ENCODE results near the gene CREB3L2. TPM values are rescaled to one million over a fixed set of nuclear protein-coding genes. Genes with fewer than 3 reads are reported as not detected.

The CREB3L2 gene
- total RNA-seq, 1 experiment from 2014 or later: 39.9 TPM

DNA sequence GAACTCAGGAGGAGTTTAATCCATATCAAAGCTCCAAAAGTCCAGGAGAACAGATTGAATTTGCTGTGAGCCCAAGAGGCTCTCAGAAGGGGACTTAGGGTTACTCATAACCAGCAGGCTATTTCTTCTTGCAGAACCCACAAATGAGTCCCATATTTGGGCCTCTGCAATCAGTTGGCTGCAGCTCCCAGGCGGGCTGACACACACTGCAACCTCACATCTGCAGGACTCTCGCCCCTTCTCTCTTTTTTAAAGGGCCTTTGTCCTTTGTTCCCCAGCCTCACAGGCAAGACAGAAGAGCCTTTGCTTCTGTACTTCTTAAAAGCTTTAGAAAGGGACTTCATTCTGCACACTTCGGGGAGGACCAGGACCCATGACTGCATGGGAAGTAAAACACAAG lies 26.7 kb downstream of the CREB3L2 start:
- Mint-ChIP-seq H3K4me3 (ENCODE audit: low read depth, unreplicated experiment) (no peak overlapping the region), H3K27me3 (ENCODE audit: unreplicated experiment) (no peaks in the 10 kb centered on the region), H3K36me3 (ENCODE audit: insufficient read depth, unreplicated experiment) (peaks cover 15% of the 10 kb centered on the region), H3K4me1 (ENCODE audit: low read depth, unreplicated experiment) (peaks cover 51% of the 10 kb centered on the region), H3K9me3 (ENCODE audit: low read depth, unreplicated experiment) (no peaks in the 10 kb centered on the region), H3K27ac (ENCODE audit: unreplicated experiment) (no peak overlapping the region)
- no peak for DNase-seq
- intact Hi-C loops (cut with micrococcal nuclease; ENCODE audit: unreplicated experiment): no loop called here
- TF ChIP-seq, protein P1, sequence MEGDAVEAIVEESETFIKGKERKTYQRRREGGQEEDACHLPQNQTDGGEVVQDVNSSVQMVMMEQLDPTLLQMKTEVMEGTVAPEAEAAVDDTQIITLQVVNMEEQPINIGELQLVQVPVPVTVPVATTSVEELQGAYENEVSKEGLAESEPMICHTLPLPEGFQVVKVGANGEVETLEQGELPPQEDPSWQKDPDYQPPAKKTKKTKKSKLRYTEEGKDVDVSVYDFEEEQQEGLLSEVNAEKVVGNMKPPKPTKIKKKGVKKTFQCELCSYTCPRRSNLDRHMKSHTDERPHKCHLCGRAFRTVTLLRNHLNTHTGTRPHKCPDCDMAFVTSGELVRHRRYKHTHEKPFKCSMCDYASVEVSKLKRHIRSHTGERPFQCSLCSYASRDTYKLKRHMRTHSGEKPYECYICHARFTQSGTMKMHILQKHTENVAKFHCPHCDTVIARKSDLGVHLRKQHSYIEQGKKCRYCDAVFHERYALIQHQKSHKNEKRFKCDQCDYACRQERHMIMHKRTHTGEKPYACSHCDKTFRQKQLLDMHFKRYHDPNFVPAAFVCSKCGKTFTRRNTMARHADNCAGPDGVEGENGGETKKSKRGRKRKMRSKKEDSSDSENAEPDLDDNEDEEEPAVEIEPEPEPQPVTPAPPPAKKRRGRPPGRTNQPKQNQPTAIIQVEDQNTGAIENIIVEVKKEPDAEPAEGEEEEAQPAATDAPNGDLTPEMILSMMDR (IDR thresholded peaks at IDR 0.05; ENCODE audit: unreplicated experiment): no peak
- no TSS peak for BruUV-seq (replicated peaks)
- CTCF ChIA-PET: interaction anchor here (0.6 kb wide), 2 partner anchors 17 to 33 kb away, joined by 3 to 5 read pairs; no protein-coding TSS in a partner anchor

DNA sequence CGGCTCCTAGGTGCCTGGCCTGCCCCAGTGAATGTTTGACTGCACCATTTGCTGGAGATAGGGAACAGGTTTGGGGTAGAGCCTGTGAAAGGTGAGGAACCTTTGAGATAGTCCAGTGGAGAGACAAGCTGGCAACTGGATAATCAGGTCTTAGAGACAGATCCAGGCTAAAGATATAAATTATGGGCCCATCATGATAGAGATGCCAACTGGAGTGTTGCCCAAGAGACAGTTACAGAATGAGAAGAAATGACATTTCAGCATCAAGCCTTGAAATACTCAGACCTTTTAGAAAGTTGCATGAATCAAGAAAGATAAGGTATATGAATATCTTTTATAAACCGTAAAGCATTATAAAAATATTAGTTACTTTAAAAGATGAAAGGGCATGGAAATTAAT lies 27.1 kb downstream of the CREB3L2 start:
- no TSS peak for BruUV-seq (replicated peaks)
- Mint-ChIP-seq H3K4me1 (ENCODE audit: low read depth, unreplicated experiment) (peaks cover 48% of the 10 kb centered on the region), H3K27ac (ENCODE audit: unreplicated experiment) (no peak overlapping the region), H3K27me3 (ENCODE audit: unreplicated experiment) (no peaks in the 10 kb centered on the region), H3K4me3 (ENCODE audit: low read depth, unreplicated experiment) (no peak overlapping the region), H3K36me3 (ENCODE audit: insufficient read depth, unreplicated experiment) (peaks cover 15% of the 10 kb centered on the region), H3K9me3 (ENCODE audit: low read depth, unreplicated experiment) (no peaks in the 10 kb centered on the region)
- CTCF ChIA-PET: interaction anchor here (0.6 kb wide), 1 partner anchor 17 kb away, joined by 3 read pairs; no protein-coding TSS in a partner anchor
- TF ChIP-seq, protein P1 (IDR thresholded peaks at IDR 0.05; ENCODE audit: unreplicated experiment): no peak
- intact Hi-C loops (cut with micrococcal nuclease; ENCODE audit: unreplicated experiment): no loop called here
- DNase-seq: no peak

DNA sequence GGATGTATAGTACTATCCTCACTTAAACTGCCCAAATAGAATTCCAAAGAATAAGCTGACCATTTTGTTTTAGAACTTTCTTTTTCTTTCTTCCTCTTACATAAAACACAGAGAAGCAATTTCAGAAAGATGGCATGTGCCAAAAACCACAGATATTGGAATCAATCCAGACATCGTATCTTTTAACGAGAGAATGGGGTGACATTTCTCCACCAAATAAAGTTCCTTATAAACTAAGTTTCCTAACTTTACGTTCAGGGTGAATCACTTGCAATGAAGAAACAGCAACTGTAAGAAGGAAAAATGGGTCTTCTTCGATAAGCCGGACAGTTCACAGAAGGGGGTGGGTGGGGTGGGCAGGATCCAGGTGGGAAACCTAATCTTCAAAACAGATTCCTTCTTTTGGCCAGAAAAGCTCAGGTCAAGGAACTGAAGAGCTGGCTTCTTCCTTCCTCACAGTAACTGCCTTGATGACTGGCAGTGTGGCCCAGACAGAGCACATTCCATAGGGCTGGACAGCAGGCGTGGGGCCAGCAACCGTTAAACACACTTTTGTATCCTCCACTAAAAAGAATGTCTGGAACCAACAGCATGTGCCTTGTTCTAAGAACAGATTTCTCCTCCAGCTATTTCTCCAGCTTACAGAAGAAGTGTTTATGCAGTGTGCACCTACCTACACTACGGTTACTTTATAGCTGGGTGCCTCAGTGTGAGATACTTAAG lies 31.5 kb downstream of the CREB3L2 start:
- H3K4me3 Mint-ChIP-seq (ENCODE audit: low read depth, unreplicated experiment): no peak overlapping the region
- H3K36me3 Mint-ChIP-seq (ENCODE audit: insufficient read depth, unreplicated experiment): peaks cover 6% of the 10 kb centered on the region
- TF ChIP-seq, protein P1 (IDR thresholded peaks at IDR 0.05; ENCODE audit: unreplicated experiment): no peak
- no peaks in the 10 kb centered on the region for H3K27me3 Mint-ChIP-seq (ENCODE audit: unreplicated experiment)
- CTCF ChIA-PET: interaction anchor here (0.5 to 1.3 kb wide), 3 partner anchors 8 to 149 kb away, joined by 4 to 8 read pairs (median 4); no protein-coding TSS in a partner anchor
- no peaks in the 10 kb centered on the region for H3K9me3 Mint-ChIP-seq (ENCODE audit: low read depth, unreplicated experiment)
- intact Hi-C loops (cut with micrococcal nuclease; ENCODE audit: unreplicated experiment): no loop called here
- peak; percentile 47 for DNase-seq
- peak overlapping the region; percentile 24 for H3K27ac Mint-ChIP-seq (ENCODE audit: unreplicated experiment)
- H3K4me1 Mint-ChIP-seq (ENCODE audit: low read depth, unreplicated experiment): peaks cover 35% of the 10 kb centered on the region
- no TSS peak for BruUV-seq (replicated peaks)

DNA sequence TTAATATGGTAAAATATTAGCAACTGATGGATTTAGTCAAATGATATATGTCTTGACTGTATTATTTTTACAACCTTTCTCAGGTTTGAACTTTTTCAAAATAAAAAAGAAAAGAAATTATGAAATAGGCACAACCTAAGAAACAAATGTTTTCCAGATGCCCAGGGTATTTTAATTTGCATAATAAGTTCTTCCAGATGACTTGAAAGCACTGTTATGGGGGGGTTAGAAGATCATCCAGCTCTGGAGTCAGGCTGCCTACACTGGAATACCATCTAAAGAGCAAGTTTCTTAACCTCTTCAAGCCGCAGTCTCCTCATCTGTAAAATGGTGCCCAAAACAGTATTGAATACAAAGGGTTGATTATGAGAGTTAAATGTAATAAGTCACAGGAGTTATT lies 32.1 kb downstream of the CREB3L2 start:
- H3K4me1 Mint-ChIP-seq (ENCODE audit: low read depth, unreplicated experiment): peaks cover 35% of the 10 kb centered on the region
- no peaks in the 10 kb centered on the region for H3K9me3 Mint-ChIP-seq (ENCODE audit: low read depth, unreplicated experiment)
- intact Hi-C loops (cut with micrococcal nuclease; ENCODE audit: unreplicated experiment): no loop called here
- peaks cover 6% of the 10 kb centered on the region for H3K36me3 Mint-ChIP-seq (ENCODE audit: insufficient read depth, unreplicated experiment)
- BruUV-seq (replicated peaks): no TSS peak
- H3K27me3 Mint-ChIP-seq (ENCODE audit: unreplicated experiment): no peaks in the 10 kb centered on the region
- no peak for DNase-seq
- no peak overlapping the region for H3K4me3 Mint-ChIP-seq (ENCODE audit: low read depth, unreplicated experiment)
- CTCF ChIA-PET: interaction anchor here (1.0 to 1.3 kb wide), 2 partner anchors 9 to 30 kb away, joined by 4 to 8 read pairs; no protein-coding TSS in a partner anchor
- no peak overlapping the region for H3K27ac Mint-ChIP-seq (ENCODE audit: unreplicated experiment)
- TF ChIP-seq, protein P1 (IDR thresholded peaks at IDR 0.05; ENCODE audit: unreplicated experiment): no peak
